PC-3 (cell line): ENCODE measurements around the gene TMUB1. TPM values are rescaled to one million over a fixed set of nuclear protein-coding genes. Genes with fewer than 3 reads are reported as not detected.
A peak's percentile ranks its signal among the peaks of the same experiment; 100 is the strongest.

ENCODE experiments used
- ATAC-seq: fragments of 200-7000 bp; cut with Tn5 transposase; 2 replicates; pipeline ENCODE4 v1.9.1; 2020; ENCODE audit warnings: mild to moderate bottlenecking, moderate library complexity
- BruUV-seq: library from RNA; stranded (reverse); fragments of 400-500 nt; replicated peaks from 2 replicates; lab custom pipeline; 2021; lab: Mats Ljungman, UMichigan
- CTCF ChIA-PET: fragments of 300-600 bp; sonication (Branson Sonifier 250); formaldehyde crosslinking; loops from one replicate; lab custom pipeline; 2022; ENCODE audit warnings: antibody characterized with exemption; lab: Charles Lee
- POLR2A ChIA-PET: fragments of 300-600 bp; sonication (Branson Sonifier 250); formaldehyde crosslinking; loops from one replicate; lab custom pipeline; 2022; ENCODE audit warnings: antibody characterized with exemption; ENCODE audit not compliant: unreplicated experiment; lab: Charles Lee
- DNase-seq: peaks from one replicate; pipeline ENCODE4 v3.0.0-alpha.2; 2015
- H2AFZ ChIP-seq: fragments of 300-600 bp; sonication (generic); 2 replicates; pipeline ENCODE4 v1.6.0; 2016; ENCODE audit warnings: antibody characterized with exemption, low read length
- H3F3A ChIP-seq: fragments of 300-600 bp; sonication (generic); one replicate; pipeline ENCODE4 v1.6.0; 2017; ENCODE audit warnings: antibody characterized with exemption, low read length, control low read depth, mild to moderate bottlenecking; ENCODE audit not compliant: unreplicated experiment
- H3K27ac ChIP-seq: fragments of 300-600 bp; sonication (generic); 2 replicates; pipeline ENCODE4 v1.5.1; 2016; ENCODE audit warnings: mild to moderate bottlenecking, low read length
- H3K27me3 ChIP-seq: fragments of 300-600 bp; sonication (generic); 2 replicates; pipeline ENCODE4 v1.6.1; 2016; ENCODE audit warnings: low read length, mixed read lengths
- H3K36me3 ChIP-seq: fragments of 300-600 bp; sonication (generic); 2 replicates; pipeline ENCODE4 v1.6.1; 2016; ENCODE audit warnings: low read depth, mixed run types, low read length, mixed read lengths
- H3K4me1 ChIP-seq: fragments of 300-600 bp; sonication (generic); 2 replicates; pipeline ENCODE4 v1.5.1; 2016; ENCODE audit warnings: low read length; ENCODE audit not compliant: insufficient read depth
- H3K4me2 ChIP-seq: fragments of 300-600 bp; sonication (generic); 2 replicates; pipeline ENCODE4 v1.6.0; 2016; ENCODE audit warnings: low read length
- H3K4me3 ChIP-seq: fragments of 300-600 bp; sonication (generic); 2 replicates; pipeline ENCODE4 v1.5.1; 2016; ENCODE audit warnings: mild to moderate bottlenecking, low read length, mixed read lengths
- H3K79me2 ChIP-seq: fragments of 300-600 bp; sonication (generic); 2 replicates; pipeline ENCODE4 v1.6.1; 2017; ENCODE audit warnings: low read length, mixed read lengths
- H3K9ac ChIP-seq: fragments of 300-600 bp; sonication (generic); 2 replicates; pipeline ENCODE4 v1.6.0; 2016; ENCODE audit warnings: mild to moderate bottlenecking, low read length
- H3K9me2 ChIP-seq: fragments of 300-600 bp; sonication (generic); replicated peaks from 2 replicates; pipeline ENCODE4 v1.6.1; 2016; ENCODE audit warnings: mixed run types, low read length, mixed read lengths
- H3K9me3 ChIP-seq: fragments of 300-600 bp; sonication (generic); 2 replicates; pipeline ENCODE4 v1.6.1; 2016; ENCODE audit warnings: low read length, mixed read lengths
- H4K20me1 ChIP-seq: fragments of 300-600 bp; sonication (generic); 2 replicates; pipeline ENCODE4 v1.6.1; 2016; ENCODE audit warnings: low read length, mixed read lengths
- EZH2 ChIP-seq: fragments of 300-600 bp; sonication (generic); IDR thresholded peaks from one replicate; pipeline ENCODE4 v1.6.1; 2017; ENCODE audit warnings: antibody characterized with exemption, mild to moderate bottlenecking, low read length; ENCODE audit not compliant: unreplicated experiment
- EZH2phosphoT487 ChIP-seq: fragments of 300-600 bp; sonication (generic); IDR thresholded peaks from 2 replicates; pipeline ENCODE4 v1.6.1; 2018; ENCODE audit warnings: mild to moderate bottlenecking, antibody characterized with exemption, low read length, borderline replicate concordance
- intact Hi-C: fragments of 100-400 bp; cut with micrococcal nuclease; formaldehyde crosslinking; loops from 2 replicates; pipeline ENCODE4 v1.9.0; 2023
- total RNA-seq: library from RNA; depleted of rRNA; stranded (reverse); fragments of >200 nt; gene quantifications from 2 replicates; pipeline ENCODE4 v1.2.3, GENCODE V29; 2014
- TF ChIP-seq, protein P1 (sequence below): fragments of 300-600 bp; sonication (generic); conservative IDR thresholded peaks from 2 replicates; pipeline ENCODE4 v1.5.1; 2017; ENCODE audit warnings: antibody characterized with exemption, low read depth, mild to moderate bottlenecking, low read length

TMUB1 gene
- total RNA-seq, 1 experiment from 2014 or later, result 52.1 TPM

DNA sequence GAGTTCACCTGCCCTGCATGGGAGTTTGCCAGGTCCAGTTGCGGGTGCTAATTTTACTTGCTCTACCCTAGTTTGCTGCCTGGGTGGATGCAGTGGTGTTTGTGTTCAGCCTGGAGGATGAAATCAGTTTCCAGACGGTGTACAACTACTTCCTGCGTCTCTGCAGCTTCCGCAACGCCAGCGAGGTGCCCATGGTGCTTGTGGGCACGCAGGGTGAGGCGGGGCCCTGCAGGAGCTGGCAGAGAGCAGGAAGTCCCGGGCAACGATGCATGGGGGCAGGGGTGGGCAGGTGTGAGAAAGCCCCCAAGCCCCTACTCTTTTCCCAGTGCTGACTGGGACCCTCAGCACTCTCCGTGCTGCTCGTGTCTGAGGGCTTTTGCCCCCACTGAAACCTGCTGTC is 34.3 kb upstream of the TMUB1 start:
- Histone ChIP-seq H3K4me1 (peaks cover 28% of the 10 kb centered on the region), H4K20me1 (peaks cover 17% of the 10 kb centered on the region; the same call in 1 of the 2 replicates), H3F3A (peaks cover 7% of the 10 kb centered on the region), H3K27ac (no peak overlapping the region), H3K79me2 (peaks cover 27% of the 10 kb centered on the region), H3K9ac (no peak overlapping the region), H3K27me3 (no peaks in the 10 kb centered on the region), H3K4me3 (no peak overlapping the region), H3K4me2 (no peak overlapping the region), H2AFZ (no peak overlapping the region), H3K9me3 (no peaks in the 10 kb centered on the region), H3K36me3 (no peaks in the 10 kb centered on the region), H3K9me2 (no peaks in the 10 kb centered on the region)
- ChIA-PET POLR2A (no interaction called here), CTCF (no interaction called here)
- no peak for DNase-seq
- intact Hi-C loops, result loop anchor here (10.0 kb wide), 1 partner anchor 143 kb away; the partner anchor contains the start of gene KCNH2
- no peak for ATAC-seq
- no TSS peak for BruUV-seq
- TF ChIP-seq EZH2 (no peak), EZH2phosphoT487 (no peak)
- TF ChIP-seq, protein P1, sequence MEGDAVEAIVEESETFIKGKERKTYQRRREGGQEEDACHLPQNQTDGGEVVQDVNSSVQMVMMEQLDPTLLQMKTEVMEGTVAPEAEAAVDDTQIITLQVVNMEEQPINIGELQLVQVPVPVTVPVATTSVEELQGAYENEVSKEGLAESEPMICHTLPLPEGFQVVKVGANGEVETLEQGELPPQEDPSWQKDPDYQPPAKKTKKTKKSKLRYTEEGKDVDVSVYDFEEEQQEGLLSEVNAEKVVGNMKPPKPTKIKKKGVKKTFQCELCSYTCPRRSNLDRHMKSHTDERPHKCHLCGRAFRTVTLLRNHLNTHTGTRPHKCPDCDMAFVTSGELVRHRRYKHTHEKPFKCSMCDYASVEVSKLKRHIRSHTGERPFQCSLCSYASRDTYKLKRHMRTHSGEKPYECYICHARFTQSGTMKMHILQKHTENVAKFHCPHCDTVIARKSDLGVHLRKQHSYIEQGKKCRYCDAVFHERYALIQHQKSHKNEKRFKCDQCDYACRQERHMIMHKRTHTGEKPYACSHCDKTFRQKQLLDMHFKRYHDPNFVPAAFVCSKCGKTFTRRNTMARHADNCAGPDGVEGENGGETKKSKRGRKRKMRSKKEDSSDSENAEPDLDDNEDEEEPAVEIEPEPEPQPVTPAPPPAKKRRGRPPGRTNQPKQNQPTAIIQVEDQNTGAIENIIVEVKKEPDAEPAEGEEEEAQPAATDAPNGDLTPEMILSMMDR, result no peak

DNA sequence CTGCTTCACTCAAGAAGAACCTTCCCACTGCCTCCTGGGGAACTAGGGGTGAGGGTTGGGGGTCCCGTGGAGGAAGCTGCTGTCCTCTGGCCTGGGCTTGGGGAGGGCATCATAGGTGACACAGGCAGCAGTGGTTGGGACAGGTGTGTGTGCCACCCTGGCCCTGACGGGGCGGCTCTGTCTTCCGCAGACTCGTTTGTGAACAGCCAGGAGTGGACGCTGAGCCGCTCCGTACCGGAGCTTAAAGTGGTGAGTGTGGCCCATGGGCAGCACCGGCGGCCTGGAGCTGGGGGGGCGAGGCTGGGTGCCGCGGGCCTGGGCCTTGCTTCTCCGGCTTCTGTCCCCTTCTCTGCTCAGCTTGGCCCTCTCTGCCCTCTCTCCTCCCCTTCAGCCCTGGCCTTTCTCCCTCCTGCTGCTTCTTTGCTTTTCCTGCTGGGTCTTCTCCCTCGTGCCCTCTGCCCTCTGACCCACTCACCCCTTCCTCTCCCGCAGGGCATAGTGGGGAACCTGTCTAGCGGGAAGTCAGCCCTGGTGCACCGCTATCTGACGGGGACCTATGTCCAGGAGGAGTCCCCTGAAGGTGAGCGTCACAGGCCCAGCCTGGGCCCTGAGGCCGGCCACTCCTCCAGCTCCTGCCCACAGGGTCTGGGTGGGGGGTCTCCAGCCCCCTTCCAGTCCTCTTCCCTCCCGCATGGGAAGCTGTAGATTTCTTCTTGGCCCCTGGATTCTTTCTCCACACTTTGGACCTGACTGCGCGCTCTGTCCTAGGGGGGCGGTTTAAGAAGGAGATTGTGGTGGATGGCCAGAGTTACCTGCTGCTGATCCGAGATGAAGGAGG is 33.5 kb upstream of the TMUB1 start:
- H2AFZ ChIP-seq, result no peak overlapping the region
- peaks cover 20% of the 10 kb centered on the region; the same call in 1 of the 2 replicates for H4K20me1 ChIP-seq
- ChIA-PET CTCF (interaction anchor here (1.0 kb wide), 1 partner anchor 151 kb away, joined by 3 read pairs; no protein-coding TSS in a partner anchor), POLR2A (no interaction called here)
- H3K4me3 ChIP-seq, result no peak overlapping the region
- peaks cover 7% of the 10 kb centered on the region for H3F3A ChIP-seq
- no peaks in the 10 kb centered on the region for H3K27me3 ChIP-seq
- H3K9me2 ChIP-seq, result no peaks in the 10 kb centered on the region
- BruUV-seq, result no TSS peak
- TF ChIP-seq, protein P1, result no peak
- TF ChIP-seq EZH2, result no peak
- TF ChIP-seq EZH2phosphoT487, result no peak
- H3K9me3 ChIP-seq, result no peaks in the 10 kb centered on the region
- peaks cover 28% of the 10 kb centered on the region for H3K4me1 ChIP-seq
- H3K4me2 ChIP-seq, result peak overlapping the region; percentile 78
- H3K9ac ChIP-seq, result no peak overlapping the region
- intact Hi-C loops, result loop anchor here (10.0 kb wide), 1 partner anchor 142 kb away; the partner anchor contains the start of gene KCNH2
- ATAC-seq (no peak), DNase-seq (no peak)
- H3K79me2 ChIP-seq, result peaks cover 34% of the 10 kb centered on the region
- no peak overlapping the region for H3K27ac ChIP-seq
- H3K36me3 ChIP-seq, result no peaks in the 10 kb centered on the region
